Motor neuron (in vitro differentiated cells): Measurements from ENCODE around the gene SLC5A8. TPM values are rescaled to one million over a fixed set of nuclear protein-coding genes. Genes with fewer than 3 reads are reported as not detected.

Experiments used
- ATAC-seq, 8 experiments: fragments of 200-7000 bp; cut with Tn5 transposase; replicated peaks in 6 of 8; 2 replicates each; pipeline ENCODE4 v1.8.0; 2021; ENCODE audit warnings: mild to moderate bottlenecking in 8 of 8, moderate library complexity in 8 of 8
- H3K27ac ChIP-seq, 2 donors: fragments of 250-450 bp; sonication (Bioruptor Pico); 2 replicates each; pipeline ENCODE4 v1.9.0; 2021; ENCODE audit warnings: antibody characterized with exemption in 2 of 2, mild to moderate bottlenecking in 2 of 2, moderate library complexity in 1 of 2
- H3K4me1 ChIP-seq, 2 donors: fragments of 250-450 bp; sonication (Bioruptor Pico); replicated peaks in 1 of 2; 2 replicates each; pipeline ENCODE4 v1.6.1; 2021; ENCODE audit warnings: antibody characterized with exemption in 2 of 2, mild to moderate bottlenecking in 2 of 2, moderate library complexity in 1 of 2
- H3K4me3 ChIP-seq, 5 donors: fragments of 250-450 bp; sonication (Bioruptor Pico); 2 replicates each; pipeline ENCODE4 v1.9.0; 2021; ENCODE audit warnings: antibody characterized with exemption in 5 of 5, mild to moderate bottlenecking in 5 of 5, moderate library complexity in 4 of 5
- WGBS, 10 experiments: fragments of 450-650 bp; shearing (Covaris generic); methylation state at CpG; one replicate each; pipeline ENCODE4 v1.0.0; 2022; 5-methylcytosine and 5-hydroxymethylcytosine counted together
- in situ Hi-C, 9 experiments: fragments of 400-800 bp; cut with MboI; loops; one replicate each; pipeline ENCODE4 v1.15.0; 2021; ENCODE audit warnings: low sequenced_read_pairs in 9 of 9, low pct_unique_long_range_greater_than_20kb in 2 of 9; ENCODE audit not compliant: unreplicated experiment in 9 of 9
- total RNA-seq, 8 experiments: library from RNA; unstranded; fragments of 300-600 nt; gene quantifications; 2 replicates each; pipeline versions ENCODE4 v1.2.3 to v1.2.4, GENCODE V29; 2022

The SLC5A8 gene
- total RNA-seq, 8 experiments from 2014 or later = under 0.01 to 0.05 (median 0.04) TPM; not detected in 4

DNA sequence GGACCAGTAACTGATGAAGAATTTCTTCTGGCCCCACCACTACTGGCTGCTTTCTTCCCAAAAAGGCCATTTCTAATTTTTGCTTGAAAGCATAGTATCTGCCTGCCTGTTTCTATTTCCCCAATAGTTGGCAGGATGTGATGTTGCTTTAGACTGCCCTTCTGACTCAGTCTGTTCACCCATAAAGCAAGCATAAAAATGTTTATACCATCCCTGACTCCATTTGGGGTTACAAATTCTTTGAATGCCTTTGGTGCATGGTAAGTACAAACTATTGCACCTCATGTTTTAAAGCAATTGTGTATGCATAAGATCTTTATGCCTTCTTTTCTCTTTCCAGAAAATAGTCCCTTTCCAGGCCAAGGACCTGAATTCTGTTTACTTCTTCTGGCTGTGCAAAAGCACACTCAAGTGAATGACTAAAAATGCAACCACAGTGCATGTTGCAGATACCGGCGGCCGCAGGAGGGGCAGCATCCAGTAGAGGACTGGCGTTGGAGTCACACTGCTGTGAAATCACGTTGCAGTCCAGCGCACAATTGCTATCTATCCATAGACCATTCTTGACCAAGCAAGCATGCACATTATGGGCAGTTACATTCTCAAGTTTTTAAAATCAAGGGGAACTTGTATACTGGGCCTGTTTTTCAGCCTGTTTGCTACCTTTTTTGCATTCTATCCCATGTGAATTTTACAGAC is 82.4 kb downstream of the SLC5A8 start:
- Histone ChIP-seq H3K4me3 (no peak overlapping the region), H3K4me1 (no peaks in the 10 kb centered on the region), H3K27ac (no peak overlapping the region)
- 10 to 100% (median 92%) methylated on average over 1 to 6 of the region's 6 CpGs; no CpG with 5 or more reads in 2 of the 10 experiments for WGBS, 10 experiments
- in situ Hi-C loops = no loop called here
- peak in 1 of 8 experiments; percentile 25 for ATAC-seq

DNA sequence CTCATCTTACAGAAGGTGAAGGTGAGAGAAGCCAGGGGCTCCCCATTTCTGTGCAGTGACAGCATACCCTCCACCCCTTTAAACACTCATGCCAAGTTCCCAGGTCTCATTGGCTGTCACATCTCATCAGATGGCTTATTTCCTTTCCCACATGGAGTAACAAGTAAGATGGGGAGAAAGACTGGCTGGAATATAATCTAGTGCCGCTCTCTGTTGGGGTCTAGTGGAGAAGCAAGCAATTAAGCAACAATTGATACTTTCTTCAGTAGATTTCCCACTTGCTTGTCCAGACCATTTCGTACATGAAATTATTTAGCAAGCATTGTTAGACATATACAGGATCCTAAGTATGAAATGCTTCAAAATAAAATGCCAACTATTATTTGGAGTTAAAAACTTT is 92.2 kb downstream of the SLC5A8 start:
- in situ Hi-C loops = no loop called here
- Histone ChIP-seq H3K27ac (no peak overlapping the region), H3K4me1 (no peaks in the 10 kb centered on the region), H3K4me3 (no peak overlapping the region)
- WGBS, 10 experiments = 40 to 81% (median 80%) methylated on average over 1 to 2 of the region's 2 CpGs; no CpG with 5 or more reads in 5 of the 10 experiments
- no peak for ATAC-seq

DNA sequence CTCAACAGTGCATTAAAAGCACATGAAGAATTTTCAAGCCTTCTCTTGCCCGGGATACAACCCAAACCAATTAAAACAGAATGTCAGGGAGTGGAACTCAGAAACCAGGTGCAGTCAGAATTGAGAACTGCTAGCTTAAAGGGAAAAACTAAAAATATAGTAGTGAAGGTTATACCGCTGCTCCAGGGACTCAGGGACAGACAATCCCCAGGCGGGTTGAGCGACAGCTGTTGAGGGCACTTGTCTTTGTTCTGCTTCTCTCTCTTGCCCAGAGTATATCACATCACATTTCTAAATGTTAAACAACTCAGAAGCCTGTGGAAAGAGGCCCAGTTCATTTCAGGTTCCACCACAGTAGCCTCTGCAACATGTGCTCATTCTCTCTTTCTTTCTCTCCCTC is 93.1 kb downstream of the SLC5A8 start:
- no peak for ATAC-seq
- 20 to 100% (median 84%) methylated on average over 1 to 4 of the region's 4 CpGs; no CpG with 5 or more reads in 3 of the 10 experiments for WGBS, 10 experiments
- Histone ChIP-seq H3K4me1 (no peaks in the 10 kb centered on the region), H3K27ac (no peak overlapping the region), H3K4me3 (no peak overlapping the region)
- in situ Hi-C loops = no loop called here

DNA sequence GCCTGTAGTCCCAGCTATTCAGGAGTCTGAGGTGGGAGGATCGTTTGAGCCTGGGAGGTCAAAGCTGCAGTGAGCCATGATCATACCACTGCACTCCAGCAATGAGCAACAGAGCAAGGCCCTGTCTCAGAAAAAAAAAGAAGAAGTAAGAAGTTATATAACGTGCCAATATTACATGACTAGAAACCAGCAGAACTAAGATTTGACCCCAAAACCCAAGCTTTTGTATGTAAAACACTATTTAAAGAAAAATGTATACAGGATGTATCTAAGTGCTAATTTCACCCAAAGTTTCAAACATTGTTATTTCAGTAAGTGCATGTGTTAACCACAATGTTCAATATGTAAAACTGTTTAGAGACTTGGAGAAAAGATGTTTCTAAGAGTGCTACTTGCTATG is 94.7 kb downstream of the SLC5A8 start:
- no peak overlapping the region for H3K27ac ChIP-seq
- in situ Hi-C loops = no loop called here
- WGBS, 10 experiments = 30 to 100% (median 65%) methylated on average over 1 to 2 of the region's 2 CpGs; no CpG with 5 or more reads in 2 of the 10 experiments
- no peak for ATAC-seq
- H3K4me3 ChIP-seq = no peak overlapping the region
- H3K4me1 ChIP-seq = no peaks in the 10 kb centered on the region

DNA sequence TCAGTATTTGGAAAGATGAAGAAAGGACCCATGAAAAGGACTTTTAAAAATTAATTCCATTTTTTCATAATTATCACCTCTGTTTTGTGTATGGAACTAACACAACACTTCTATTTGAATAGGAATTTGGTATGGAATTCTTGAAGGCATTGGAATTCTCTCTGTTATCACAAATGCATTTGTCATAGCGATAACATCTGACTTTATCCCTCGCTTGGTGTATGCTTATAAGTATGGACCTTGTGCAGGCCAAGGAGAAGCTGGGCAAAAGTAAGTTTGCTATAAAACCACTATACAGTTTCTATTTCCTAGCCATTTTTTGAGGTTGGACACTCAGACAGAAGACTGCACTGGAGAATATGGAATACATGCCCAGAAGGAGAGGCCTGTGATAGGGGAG is 98.6 kb downstream of the SLC5A8 start:
- H3K4me1 ChIP-seq = no peaks in the 10 kb centered on the region
- no peak overlapping the region for H3K27ac ChIP-seq
- in situ Hi-C loops = no loop called here
- H3K4me3 ChIP-seq = no peak overlapping the region
- no peak for ATAC-seq
- WGBS, 10 experiments = 86 to 100% (median 100%) methylated on average over 1 to 2 of the region's 2 CpGs; no CpG with 5 or more reads in 6 of the 10 experiments

DNA sequence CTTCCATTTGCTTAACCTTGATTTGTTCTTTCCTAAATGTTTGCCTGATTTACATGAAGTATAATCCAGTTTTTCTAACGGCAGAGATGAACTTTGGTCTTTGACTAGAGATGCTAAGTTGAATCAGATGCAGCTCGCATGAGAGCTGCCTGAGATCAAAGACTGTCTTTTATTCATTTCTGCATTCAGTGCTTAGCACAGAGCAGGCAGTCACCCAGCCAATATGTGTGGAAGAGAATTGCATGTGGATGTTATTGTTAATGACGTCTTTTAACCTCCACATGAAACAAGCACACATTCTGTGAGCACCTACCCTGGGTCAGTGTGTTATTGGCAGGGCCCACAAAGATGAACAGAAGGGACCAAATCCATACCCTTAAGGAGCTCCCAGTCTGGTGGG is 99.2 kb downstream of the SLC5A8 start:
- in situ Hi-C loops = no loop called here
- WGBS, 10 experiments = 0 to 90% (median 42%) methylated on average over 1 to 3 of the region's 3 CpGs; no CpG with 5 or more reads in 1 of the 10 experiments
- H3K4me3 ChIP-seq = no peak overlapping the region
- H3K27ac ChIP-seq = no peak overlapping the region
- peak in 2 of 8 experiments; percentile 81 to 83 for ATAC-seq
- H3K4me1 ChIP-seq = no peaks in the 10 kb centered on the region

DNA sequence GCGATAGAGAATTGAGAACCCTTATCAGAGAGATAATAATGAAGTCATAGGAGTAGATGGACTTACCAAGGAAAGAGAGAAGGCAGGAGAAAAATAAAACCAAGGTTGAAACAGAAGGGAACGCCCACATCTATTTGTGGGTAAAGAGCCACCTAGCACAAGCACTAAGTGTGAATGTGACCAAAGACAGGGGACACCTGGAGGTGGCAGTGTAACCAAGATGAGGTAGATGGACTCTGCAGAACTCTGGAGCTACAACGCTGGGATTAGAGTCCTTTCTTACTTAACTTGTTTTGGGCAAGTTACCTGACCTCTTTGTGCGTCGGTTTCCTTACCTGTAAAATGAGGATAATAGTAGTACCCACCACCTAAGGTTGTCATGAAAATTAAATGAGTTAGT is 101.9 kb downstream of the SLC5A8 start:
- 38 to 100% (median 85%) methylated on average over 1 to 5 of the region's 5 CpGs for WGBS, 10 experiments
- in situ Hi-C loops = no loop called here
- ATAC-seq = no peak
- Histone ChIP-seq H3K4me1 (no peaks in the 10 kb centered on the region), H3K27ac (no peak overlapping the region), H3K4me3 (no peak overlapping the region)

DNA sequence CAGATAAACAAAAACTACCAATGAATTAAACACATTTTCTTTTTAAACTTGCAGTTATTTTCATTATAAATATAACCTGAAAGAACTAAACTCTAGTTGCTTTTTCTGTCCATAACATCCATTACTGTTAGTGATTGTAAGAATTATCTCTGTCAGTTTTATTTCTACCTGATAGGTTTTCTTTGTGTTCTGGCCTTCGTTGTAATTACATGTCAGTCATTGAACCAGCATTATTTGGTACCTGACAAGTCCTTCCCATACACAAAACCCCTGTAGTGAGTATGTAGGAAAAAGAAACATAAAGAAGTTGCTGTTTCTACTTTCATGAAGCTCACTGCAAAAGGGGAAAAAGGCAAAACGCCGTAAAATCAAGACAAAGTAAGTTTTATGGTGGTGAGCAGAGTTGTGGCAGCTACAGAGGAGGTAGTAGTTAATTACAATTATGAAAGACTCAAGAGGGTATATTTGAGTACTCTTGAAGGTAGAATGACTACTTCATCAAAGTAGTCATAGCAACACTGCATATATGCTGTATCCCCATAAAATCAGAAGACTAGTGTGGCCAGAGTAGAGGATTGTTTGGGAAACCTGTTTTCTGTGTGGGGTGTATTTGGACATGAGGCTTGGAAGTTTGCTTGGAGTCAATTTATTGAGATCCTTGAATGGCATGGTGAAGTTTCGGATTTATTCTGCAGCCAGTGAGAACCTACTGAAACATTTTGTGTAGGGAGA is 102.8 kb downstream of the SLC5A8 start:
- no peak overlapping the region for H3K27ac ChIP-seq
- 19 to 100% (median 71%) methylated on average over 1 to 4 of the region's 4 CpGs for WGBS, 10 experiments
- no peaks in the 10 kb centered on the region for H3K4me1 ChIP-seq
- H3K4me3 ChIP-seq = no peak overlapping the region
- no peak for ATAC-seq
- in situ Hi-C loops = no loop called here

Other genes starting within 250 kb of the SLC5A8 start
- 10 to 100 TPM in 4 of 8 experiments, 1 to 10 TPM in 4; 3.4 to 25.4 (median 10.9) TPM for gene UTP20, start 69.9 kb upstream of the SLC5A8 start, total RNA-seq
- gene ARL1, start 197.5 kb upstream of the SLC5A8 start, total RNA-seq = 10 to 100 TPM; 31.8 to 93.9 (median 53.4) TPM